M059J (cell line): ENCODE measurements around the gene FLT4. TPM values are rescaled to one million over a fixed set of nuclear protein-coding genes. Genes with fewer than 3 reads are reported as not detected.
"Not testable (repeated sequence)": the region's sequence is repeated elsewhere in the genome, so short reads cannot be mapped to it uniquely, and the experiment has no call there.

Experiments
- DNase-seq: peaks from one replicate; pipeline ENCODE4 v3.0.0-alpha.2; 2012; ENCODE audit warnings: low read depth
- total RNA-seq: library from RNA; depleted of rRNA; stranded (reverse); fragments of >200 nt; shearing (Covaris generic); gene quantifications from 2 replicates; pipeline ENCODE4 v1.2.3, GENCODE V29; 2014

The FLT4 gene
- total RNA-seq, 1 experiment from 2014 or later = not detected

GRCh38 chr5:180670157-180670556 is 20.8 kb upstream of the FLT4 start:
- DNase-seq = no peak

GRCh38 chr5:180669661-180670060 is 20.3 kb upstream of the FLT4 start:
- DNase-seq = no peak

- DNase-seq = no peak
These were observed 19.6 kb upstream of the FLT4 start for GRCh38 chr5:180668835-180669596.

- no peak for DNase-seq
These were observed 17.4 kb upstream of the FLT4 start for GRCh38 chr5:180666812-180667211.

- DNase-seq = no peak
These were observed 16.4 kb upstream of the FLT4 start for GRCh38 chr5:180665682-180666404.

GRCh38 chr5:180658774-180659564 is 9.6 kb upstream of the FLT4 start:
- DNase-seq = no peak

- not testable (repeated sequence) for DNase-seq
These were observed 5.8 kb upstream of the FLT4 start for GRCh38 chr5:180655243-180655642.

- DNase-seq = no peak
These were observed 3.4 kb upstream of the FLT4 start for GRCh38 chr5:180652771-180653170.

- no peak for DNase-seq
These were observed 2.9 kb upstream of the FLT4 start for GRCh38 chr5:180652346-180652745.

GRCh38 chr5:180648658-180649296 is 623 bp downstream of the FLT4 start:
- no peak for DNase-seq

- DNase-seq = no peak
These were observed 1.4 kb downstream of the FLT4 start for GRCh38 chr5:180647941-180648500.

GRCh38 chr5:180647465-180647864 is 1.9 kb downstream of the FLT4 start:
- no peak for DNase-seq

GRCh38 chr5:180646963-180647305 is 2.5 kb downstream of the FLT4 start:
- DNase-seq = no peak

- no peak for DNase-seq
These were observed 3.0 kb downstream of the FLT4 start for GRCh38 chr5:180646289-180646962.

GRCh38 chr5:180645274-180646204 is 3.9 kb downstream of the FLT4 start:
- no peak for DNase-seq

GRCh38 chr5:180644825-180645273 is 4.6 kb downstream of the FLT4 start:
- no peak for DNase-seq

- DNase-seq = no peak
These were observed 5.1 kb downstream of the FLT4 start for GRCh38 chr5:180644129-180644824.

GRCh38 chr5:180643191-180643851 is 6.1 kb downstream of the FLT4 start:
- DNase-seq = no peak

GRCh38 chr5:180642779-180643178 is 6.6 kb downstream of the FLT4 start:
- DNase-seq = no peak
